ENCODE results near the gene CFAP43.

The CFAP43 gene, protein sequence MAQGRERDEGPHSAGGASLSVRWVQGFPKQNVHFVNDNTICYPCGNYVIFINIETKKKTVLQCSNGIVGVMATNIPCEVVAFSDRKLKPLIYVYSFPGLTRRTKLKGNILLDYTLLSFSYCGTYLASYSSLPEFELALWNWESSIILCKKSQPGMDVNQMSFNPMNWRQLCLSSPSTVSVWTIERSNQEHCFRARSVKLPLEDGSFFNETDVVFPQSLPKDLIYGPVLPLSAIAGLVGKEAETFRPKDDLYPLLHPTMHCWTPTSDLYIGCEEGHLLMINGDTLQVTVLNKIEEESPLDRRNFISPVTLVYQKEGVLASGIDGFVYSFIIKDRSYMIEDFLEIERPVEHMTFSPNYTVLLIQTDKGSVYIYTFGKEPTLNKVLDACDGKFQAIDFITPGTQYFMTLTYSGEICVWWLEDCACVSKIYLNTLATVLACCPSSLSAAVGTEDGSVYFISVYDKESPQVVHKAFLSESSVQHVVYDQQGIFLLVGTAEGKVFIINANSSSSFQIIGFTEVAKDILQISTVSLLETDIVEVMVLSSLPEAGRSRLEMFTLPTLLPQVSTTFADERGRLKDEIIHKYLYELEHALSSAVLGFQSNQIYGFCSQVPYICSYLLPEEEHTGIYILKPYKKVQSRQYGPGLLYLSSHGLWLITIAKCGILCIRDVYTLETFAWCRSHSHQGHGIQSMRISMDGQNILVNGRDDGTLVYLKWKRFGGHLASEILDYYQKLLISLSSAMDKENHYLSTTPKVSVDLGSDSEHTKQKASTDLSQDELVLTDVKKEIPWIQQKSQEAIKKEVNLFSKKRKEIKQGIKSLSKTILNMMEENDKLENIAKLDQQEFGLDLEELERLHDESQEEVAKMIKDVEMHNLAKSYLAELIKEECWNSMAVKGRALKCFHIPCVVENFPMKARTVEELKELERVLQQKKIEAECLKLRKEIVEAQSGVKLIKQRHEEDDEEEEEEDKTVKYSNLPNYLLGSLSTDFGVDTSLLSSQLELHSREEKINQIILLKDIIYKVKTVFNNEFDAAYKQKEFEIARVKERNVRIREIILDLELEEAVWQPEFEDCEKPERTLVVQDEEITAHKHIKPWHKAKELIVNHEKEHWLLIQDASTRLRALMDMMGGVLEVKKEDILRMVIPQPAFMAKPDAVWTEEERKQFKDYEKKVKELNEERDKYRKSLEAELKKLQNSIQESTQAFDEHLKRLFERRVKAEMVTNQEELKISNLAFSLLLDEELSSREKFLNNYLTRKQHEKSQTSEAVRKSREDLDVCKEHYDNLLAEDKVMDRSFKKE (N-terminal part only)

DNA sequence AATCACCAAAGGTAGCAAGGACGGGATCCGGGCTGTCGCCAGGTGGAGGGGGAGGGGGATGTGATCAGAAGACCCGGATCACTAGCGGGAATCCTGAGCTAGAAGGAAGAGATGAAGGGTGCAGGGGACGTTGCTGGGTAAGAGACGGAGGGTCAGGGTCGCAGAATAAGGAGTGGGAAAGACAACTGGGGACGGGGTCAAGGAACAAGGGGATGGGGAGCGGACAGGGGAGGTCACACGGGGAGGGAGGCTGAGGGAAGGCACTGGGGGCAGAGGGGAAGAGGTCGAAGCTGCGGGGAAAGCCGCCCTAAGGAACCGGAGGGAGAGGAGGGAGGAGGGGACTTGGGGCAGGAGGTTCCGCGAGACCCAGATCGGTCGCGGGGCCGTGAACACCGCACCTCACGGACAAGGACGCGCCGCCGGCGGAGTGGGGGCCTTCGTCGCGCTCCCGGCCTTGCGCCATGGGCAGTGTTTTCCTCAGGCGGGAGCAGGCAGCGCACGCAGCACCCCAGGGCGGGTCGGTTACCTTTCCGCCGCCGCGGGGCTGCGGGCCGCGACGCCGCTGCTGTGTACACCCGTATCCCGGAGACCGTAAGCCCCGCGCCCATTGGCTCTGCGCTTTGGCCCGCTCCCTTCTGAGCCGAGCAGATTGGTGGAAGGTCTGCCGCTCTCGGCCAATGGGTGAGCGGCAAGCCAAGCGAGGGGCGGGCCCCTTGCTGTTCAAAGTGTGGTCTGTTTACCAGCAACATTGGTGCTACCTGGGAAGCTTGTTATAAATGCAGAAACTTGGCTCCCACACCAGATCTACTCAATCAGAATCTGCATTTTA lies at the start of gene CFAP43:
CFAP43 (minus strand) TSS at position 581 of the 829 bp plus-strand sequence; CDS start at position 463, 118 bp downstream.
- DNase-seq = peak; percentile 91

- no peak for DNase-seq
Observed at GRCh38 chr10:104281694-104282093, 49.5 kb upstream of the CFAP43 start.

GRCh38 chr10:104279550-104280259 lies 47.5 kb upstream of the CFAP43 start:
- no peak for DNase-seq

- no peak for DNase-seq
Observed at GRCh38 chr10:104277785-104278184, 45.6 kb upstream of the CFAP43 start.

DNA sequence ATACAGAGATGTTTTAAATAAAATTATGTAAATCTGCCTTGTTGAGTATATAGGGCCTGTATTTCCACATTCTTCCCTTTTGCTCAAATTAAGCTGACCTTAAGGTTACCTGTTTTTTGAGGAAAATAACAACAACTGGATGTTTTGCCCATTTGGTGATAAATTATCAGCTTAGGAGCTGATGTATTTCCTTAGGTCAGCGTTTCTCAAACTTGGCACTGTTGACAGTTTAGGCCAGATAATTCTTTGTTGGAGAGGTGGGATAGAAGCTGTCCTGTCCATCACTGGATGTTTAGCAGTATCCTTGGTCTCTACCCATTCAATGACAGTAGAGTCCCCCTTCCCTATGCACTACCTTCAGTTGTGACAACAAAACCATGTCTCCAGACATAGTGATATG lies 44.0 kb upstream of the CFAP43 start:
- no peak for DNase-seq

GRCh38 chr10:104274762-104275721 lies 42.9 kb upstream of the CFAP43 start:
- DNase-seq = no peak

DNA sequence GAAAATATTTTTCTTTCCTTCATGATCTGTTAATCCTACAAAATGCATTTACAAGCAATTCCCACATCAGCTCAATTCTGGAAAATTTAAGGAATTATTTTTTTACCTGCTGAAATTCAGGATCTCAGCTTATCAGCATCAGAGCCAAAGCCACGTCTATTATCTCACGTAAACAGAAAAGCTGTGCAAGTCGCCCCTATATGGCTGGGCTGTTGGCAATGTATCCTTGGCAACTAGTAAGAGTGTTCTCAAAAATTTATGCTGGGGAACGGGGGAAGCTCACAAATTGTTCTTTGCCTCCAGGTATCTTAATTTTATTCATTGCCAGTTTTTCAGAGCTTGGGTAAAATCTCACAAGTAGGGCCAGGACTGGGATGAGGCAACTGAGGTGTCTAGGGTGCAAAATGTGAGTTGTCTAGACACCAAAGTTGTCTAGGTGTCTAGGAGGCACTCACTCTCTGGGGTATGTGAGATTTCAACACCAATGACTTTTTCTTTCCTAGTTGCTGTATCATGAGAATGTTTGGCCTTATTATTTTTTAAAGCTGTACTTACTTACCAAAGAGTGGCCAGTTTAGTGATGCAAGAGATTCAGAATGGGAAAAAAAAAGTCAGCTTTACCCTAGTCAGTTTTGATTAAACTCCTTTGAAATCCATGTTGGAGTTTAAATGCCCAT lies 41.9 kb upstream of the CFAP43 start:
- no peak for DNase-seq

GRCh38 chr10:104273286-104273685 lies 41.1 kb upstream of the CFAP43 start:
- DNase-seq = no peak

DNA sequence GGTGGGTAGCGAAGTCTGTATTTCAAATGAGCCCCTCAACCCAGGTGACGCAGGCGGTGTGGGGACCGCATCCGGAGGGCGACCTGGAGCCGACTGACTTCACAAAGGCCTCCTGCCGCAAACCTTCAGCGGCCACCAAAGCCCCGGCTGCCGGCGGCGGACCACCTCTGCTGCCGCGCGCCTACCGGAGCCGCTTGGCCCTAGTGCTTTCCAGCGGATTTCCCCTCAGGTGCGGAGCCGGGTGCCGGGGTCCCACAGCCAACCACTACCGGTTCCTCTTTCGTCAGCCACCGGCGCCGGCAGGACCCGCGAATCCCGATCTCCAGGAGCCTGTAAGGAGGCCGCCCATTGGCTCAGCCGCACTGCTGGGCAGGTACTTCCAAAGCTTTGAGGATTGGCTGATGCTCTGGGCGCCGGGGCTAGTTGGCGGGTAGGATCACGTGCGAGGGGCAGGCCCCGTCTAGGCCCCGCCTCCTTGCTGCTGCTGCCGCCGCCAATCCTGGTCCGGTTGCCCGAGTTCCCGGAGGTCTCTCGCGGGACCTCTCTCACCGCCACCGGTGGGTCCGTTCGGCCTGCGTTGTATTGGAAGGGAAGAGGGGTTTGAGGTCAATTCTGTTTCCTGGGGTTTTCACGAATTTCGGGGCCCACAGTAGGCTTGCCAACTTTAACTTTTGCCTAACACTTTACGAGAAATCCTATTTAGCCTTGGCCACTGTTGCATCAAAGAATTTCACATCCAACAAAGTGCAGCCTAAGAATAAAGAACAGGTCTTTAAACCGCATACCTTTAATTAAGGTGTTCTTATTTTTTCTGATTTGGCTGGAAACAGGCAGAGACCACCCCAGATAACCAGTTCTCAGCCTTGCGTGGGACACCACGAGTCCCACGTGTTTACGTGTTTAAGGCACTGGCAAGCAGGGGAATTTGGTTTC lies 36.8 kb upstream of the CFAP43 start, which contains the start of gene GSTO2:
GSTO2 (plus strand) TSS at position 472 of the 933 bp plus-strand sequence. CDS start 5,732 bp downstream, outside the sequence.
- DNase-seq = peak; percentile 99

- no peak for DNase-seq
Observed at GRCh38 chr10:104268405-104268712, 36.2 kb upstream of the CFAP43 start.

GRCh38 chr10:104267721-104268404 lies 35.7 kb upstream of the CFAP43 start:
- DNase-seq = no peak

GRCh38 chr10:104264783-104265182 lies 32.6 kb upstream of the CFAP43 start:
- no peak for DNase-seq

DNA sequence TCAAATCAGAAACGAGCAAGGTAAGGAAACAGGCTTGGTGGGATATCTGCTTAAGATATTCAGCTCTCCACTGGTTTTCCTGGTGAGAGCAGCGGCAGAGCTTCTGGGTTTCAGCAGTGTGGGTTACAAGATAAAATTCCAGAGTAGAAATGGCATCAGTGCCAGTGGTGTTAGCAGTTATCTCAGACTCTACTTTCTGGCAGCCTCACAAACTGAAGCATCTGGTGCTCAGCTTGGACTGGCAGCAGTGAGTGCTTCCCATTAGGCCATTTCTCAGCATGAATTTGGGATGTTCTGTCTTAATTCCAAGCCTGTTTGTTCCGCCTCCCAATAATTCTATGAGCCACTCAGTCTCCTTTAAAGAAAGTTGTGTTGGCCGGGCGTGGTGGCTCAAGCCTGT lies 29.9 kb upstream of the CFAP43 start:
- DNase-seq = no peak

DNA sequence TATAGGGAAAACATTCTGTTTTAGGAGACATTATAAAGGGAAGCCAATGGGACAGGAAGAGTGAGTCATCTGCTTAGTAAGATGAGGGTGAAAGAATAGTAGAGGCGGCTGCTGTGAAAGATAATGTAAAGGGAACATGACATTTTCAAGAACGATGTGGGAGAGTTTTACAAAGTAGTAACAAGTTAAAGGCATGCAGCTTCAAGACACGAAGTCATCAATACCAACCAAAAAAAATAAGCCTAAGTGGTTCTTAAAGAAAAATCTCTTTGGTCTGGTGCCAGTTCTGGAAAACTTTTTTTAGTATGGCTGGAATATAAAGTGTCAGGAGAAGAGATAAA lies 28.6 kb upstream of the CFAP43 start:
- peak; percentile 23 for DNase-seq

DNA sequence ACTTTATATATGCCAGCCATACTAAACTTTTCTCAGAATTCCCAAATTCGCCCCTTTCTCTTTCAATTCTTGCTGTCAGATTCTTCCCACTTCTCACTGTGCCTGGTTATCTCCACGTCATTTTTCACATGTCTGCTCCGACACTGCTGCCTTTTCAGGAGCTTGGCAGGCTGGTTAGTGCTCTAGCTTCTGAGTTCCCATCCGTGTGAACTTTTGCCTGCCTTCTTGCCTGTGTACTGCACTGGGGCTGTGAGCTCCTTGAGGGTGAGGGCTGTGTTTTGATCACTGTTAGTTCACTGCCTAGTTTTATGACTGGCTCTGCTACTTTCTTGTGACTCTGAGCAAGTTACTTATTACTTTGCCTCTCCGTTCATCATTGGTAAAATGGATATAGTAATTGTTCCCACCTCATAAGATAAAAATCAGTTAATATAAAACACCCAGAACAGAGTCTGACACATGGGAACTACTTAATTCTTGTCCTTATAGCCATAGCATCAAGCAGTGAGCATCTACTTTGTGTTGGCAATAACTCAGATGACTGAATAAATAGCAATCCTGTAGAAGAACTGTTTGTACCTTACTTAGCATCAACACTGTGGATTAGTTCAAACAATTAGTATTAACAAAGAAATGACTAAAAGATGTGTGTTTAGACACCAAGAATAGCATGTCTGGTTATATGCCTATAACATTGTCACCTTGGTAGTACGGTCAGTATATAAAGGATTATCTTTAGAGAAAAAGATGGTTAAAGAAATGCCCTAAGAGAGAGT lies 28.0 kb upstream of the CFAP43 start:
- DNase-seq = no peak

- no peak for DNase-seq
Observed at GRCh38 chr10:104259456-104259855, 27.3 kb upstream of the CFAP43 start.

DNA sequence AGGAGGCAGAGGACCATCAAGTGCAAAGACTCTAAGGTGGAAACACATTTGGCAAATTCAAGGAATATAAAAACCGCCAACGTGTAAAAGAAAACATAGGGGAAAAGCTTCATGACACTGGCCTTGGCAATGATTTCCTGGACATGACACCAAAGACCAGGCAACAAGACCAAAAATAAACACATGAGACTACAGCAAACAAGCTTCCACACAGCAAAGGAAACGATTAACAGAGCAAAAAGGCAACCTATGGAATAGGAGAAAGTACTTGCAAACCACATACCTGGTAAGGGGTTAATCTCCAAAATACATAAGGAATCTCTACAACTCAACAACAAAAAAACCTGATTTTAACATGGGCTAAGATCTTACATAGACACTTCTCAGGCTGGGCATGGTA lies 26.0 kb upstream of the CFAP43 start:
- no peak for DNase-seq

Measured in GDM1 (cell line).